BE2C (cell line): ENCODE data around the gene PRSS38.

Source experiments
- DNase-seq: peaks from one replicate; pipeline ENCODE4 v3.0.0-alpha.2; 2020
- H3K27me3 ChIP-seq: fragments of 250-450 bp; sonication (Bioruptor Pico); 2 replicates; pipeline ENCODE4 v1.5.1; 2020; ENCODE audit warnings: mild to moderate bottlenecking
- H3K36me3 ChIP-seq: fragments of 250-450 bp; sonication (Bioruptor Pico); 2 replicates; pipeline ENCODE4 v1.5.1; 2020; ENCODE audit warnings: mild to moderate bottlenecking
- H3K4me1 ChIP-seq: fragments of 250-450 bp; sonication (Bioruptor Pico); 2 replicates; pipeline ENCODE4 v1.5.1; 2020
- H3K4me3 ChIP-seq: 2 replicates; pipeline ENCODE4 v1.5.1; 2011; ENCODE audit warnings: low read depth, low read length
- H3K9me3 ChIP-seq: fragments of 250-450 bp; sonication (Bioruptor Pico); 2 replicates; pipeline ENCODE4 v1.5.1; 2020
- TF ChIP-seq, protein P1 (sequence below): IDR thresholded peaks from 2 replicates; pipeline ENCODE4 v1.5.1; 2012; ENCODE audit warnings: mild to moderate bottlenecking, low read depth, low read length

PRSS38 gene

DNA sequence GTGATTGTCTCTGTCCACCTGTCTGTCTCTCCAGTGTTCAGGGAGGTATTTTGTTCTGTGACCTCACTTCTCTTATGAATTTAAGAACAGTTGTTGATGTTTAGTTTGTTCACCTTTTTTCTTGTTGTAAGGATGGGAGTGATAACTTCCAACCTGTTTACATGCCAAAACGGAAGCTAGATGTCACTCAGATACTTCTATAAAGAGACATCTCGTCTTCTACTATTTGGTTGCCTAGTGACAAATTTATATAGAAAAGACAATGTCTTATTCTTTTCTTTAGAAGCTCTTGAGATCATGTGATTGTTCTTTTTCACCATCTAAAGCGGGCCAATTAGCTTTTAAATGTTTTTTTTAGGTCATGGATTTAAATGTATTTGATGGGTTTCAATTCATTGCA, 33.8 kb downstream of the PRSS38 start:
- no peaks in the 10 kb centered on the region; the same call in 1 of the 2 replicates for H3K9me3 ChIP-seq
- H3K4me1 ChIP-seq: no peaks in the 10 kb centered on the region
- no peak overlapping the region for H3K4me3 ChIP-seq
- no peak for DNase-seq
- H3K27me3 ChIP-seq: peaks cover 6% of the 10 kb centered on the region; the same call in 1 of the 2 replicates
- TF ChIP-seq, protein P1, sequence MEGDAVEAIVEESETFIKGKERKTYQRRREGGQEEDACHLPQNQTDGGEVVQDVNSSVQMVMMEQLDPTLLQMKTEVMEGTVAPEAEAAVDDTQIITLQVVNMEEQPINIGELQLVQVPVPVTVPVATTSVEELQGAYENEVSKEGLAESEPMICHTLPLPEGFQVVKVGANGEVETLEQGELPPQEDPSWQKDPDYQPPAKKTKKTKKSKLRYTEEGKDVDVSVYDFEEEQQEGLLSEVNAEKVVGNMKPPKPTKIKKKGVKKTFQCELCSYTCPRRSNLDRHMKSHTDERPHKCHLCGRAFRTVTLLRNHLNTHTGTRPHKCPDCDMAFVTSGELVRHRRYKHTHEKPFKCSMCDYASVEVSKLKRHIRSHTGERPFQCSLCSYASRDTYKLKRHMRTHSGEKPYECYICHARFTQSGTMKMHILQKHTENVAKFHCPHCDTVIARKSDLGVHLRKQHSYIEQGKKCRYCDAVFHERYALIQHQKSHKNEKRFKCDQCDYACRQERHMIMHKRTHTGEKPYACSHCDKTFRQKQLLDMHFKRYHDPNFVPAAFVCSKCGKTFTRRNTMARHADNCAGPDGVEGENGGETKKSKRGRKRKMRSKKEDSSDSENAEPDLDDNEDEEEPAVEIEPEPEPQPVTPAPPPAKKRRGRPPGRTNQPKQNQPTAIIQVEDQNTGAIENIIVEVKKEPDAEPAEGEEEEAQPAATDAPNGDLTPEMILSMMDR: no peak
- no peaks in the 10 kb centered on the region for H3K36me3 ChIP-seq

GRCh38 chr1:227854189-227854588, 38.7 kb downstream of the PRSS38 start:
- no peaks in the 10 kb centered on the region for H3K36me3 ChIP-seq
- H3K4me3 ChIP-seq: no peak overlapping the region
- TF ChIP-seq, protein P1: no peak
- DNase-seq: no peak
- no peaks in the 10 kb centered on the region; the same call in 1 of the 2 replicates for H3K9me3 ChIP-seq
- H3K4me1 ChIP-seq: no peaks in the 10 kb centered on the region; the same call in 1 of the 2 replicates
- H3K27me3 ChIP-seq: peaks cover 6% of the 10 kb centered on the region; the same call in 1 of the 2 replicates

GRCh38 chr1:227855687-227856086, 40.2 kb downstream of the PRSS38 start:
- no peaks in the 10 kb centered on the region; the same call in 1 of the 2 replicates for H3K9me3 ChIP-seq
- no peaks in the 10 kb centered on the region; the same call in 1 of the 2 replicates for H3K4me1 ChIP-seq
- TF ChIP-seq, protein P1: no peak
- H3K27me3 ChIP-seq: no peaks in the 10 kb centered on the region; the same call in 1 of the 2 replicates
- no peak overlapping the region for H3K4me3 ChIP-seq
- peak; percentile 26 for DNase-seq
- H3K36me3 ChIP-seq: no peaks in the 10 kb centered on the region

DNA sequence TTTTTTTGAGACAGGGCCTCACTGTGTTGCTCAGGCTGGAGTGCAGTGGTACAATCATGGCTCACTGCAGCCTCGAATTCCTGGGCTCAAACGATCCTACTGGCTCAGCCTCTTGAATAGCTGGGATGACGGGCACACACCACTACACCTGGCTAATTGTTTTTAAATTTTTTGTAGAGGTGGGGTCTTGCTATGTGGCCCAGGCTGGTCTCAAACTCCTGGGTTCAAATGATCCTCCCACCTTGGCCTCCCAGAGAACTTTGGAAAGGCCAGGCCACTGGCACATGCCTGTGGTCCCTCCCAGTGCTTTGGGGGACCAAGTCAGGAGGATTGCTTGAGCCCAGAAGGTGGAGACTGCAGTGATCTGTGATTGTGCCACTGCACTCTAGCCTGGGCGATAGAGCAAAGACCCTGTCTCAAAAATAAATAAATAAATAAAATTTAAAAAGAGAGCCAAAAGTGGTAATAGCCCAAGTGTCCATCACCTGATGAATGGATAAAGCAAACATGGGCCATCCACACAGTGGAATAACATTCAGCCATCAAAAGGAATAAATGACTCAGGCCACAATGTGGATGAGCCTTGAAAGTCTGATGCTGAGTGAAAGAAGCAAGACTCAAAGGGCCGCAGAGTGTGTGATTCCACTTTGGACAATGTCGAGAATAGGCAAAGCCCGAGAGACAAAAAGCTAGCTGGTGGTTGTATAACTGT, 40.8 kb downstream of the PRSS38 start:
- Histone ChIP-seq H3K27me3 (no peaks in the 10 kb centered on the region), H3K9me3 (no peaks in the 10 kb centered on the region; the same call in 1 of the 2 replicates), H3K4me3 (no peak overlapping the region), H3K4me1 (no peaks in the 10 kb centered on the region; the same call in 1 of the 2 replicates), H3K36me3 (no peaks in the 10 kb centered on the region)
- no peak for DNase-seq
- TF ChIP-seq, protein P1: no peak

- Histone ChIP-seq H3K36me3 (no peaks in the 10 kb centered on the region), H3K4me1 (no peaks in the 10 kb centered on the region), H3K4me3 (no peak overlapping the region), H3K9me3 (no peaks in the 10 kb centered on the region), H3K27me3 (no peaks in the 10 kb centered on the region)
- no peak for DNase-seq
- TF ChIP-seq, protein P1: no peak
Measured at GRCh38 chr1:227864882-227865281, 49.4 kb downstream of the PRSS38 start.

DNA sequence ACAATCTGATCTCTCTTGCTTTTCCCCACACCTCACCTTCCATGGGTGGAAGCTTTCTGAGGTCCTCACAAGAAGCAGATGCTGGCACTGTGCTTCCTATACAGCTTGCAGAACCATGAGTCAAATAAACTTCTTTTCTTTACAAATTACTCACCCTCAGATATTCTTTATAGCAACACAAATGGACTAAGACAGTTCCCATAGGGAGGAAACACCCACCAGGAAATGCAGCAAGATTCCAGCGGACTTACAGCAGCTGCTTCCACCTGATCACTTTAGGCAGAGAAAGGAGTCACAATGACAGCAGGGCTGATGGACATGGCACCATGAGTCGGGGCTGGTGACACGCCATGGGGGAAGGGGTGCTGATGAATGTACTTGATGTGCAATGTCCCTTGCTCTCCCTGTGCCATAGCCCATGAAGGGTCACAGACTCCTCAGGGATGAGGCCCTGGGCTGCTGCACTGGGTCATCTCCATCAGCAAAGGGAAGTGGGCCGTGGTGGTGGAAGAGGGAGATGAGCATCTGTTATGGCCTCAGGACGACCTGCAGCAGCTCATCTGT, 53.9 kb downstream of the PRSS38 start:
- DNase-seq: no peak
- TF ChIP-seq, protein P1: no peak
- Histone ChIP-seq H3K9me3 (no peaks in the 10 kb centered on the region), H3K27me3 (no peaks in the 10 kb centered on the region), H3K36me3 (no peaks in the 10 kb centered on the region), H3K4me3 (no peak overlapping the region), H3K4me1 (no peaks in the 10 kb centered on the region)
